ENCODE results near the gene ASB12.
A peak's percentile ranks its signal among the peaks of the same experiment; 100 is the strongest.
"Not testable (repeated sequence)": the region's sequence is repeated elsewhere in the genome, so short reads cannot be mapped to it uniquely, and the experiment has no call there.

Gene ASB12, protein sequence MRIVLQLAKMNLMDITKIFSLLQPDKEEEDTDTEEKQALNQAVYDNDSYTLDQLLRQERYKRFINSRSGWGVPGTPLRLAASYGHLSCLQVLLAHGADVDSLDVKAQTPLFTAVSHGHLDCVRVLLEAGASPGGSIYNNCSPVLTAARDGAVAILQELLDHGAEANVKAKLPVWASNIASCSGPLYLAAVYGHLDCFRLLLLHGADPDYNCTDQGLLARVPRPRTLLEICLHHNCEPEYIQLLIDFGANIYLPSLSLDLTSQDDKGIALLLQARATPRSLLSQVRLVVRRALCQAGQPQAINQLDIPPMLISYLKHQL

DNA sequence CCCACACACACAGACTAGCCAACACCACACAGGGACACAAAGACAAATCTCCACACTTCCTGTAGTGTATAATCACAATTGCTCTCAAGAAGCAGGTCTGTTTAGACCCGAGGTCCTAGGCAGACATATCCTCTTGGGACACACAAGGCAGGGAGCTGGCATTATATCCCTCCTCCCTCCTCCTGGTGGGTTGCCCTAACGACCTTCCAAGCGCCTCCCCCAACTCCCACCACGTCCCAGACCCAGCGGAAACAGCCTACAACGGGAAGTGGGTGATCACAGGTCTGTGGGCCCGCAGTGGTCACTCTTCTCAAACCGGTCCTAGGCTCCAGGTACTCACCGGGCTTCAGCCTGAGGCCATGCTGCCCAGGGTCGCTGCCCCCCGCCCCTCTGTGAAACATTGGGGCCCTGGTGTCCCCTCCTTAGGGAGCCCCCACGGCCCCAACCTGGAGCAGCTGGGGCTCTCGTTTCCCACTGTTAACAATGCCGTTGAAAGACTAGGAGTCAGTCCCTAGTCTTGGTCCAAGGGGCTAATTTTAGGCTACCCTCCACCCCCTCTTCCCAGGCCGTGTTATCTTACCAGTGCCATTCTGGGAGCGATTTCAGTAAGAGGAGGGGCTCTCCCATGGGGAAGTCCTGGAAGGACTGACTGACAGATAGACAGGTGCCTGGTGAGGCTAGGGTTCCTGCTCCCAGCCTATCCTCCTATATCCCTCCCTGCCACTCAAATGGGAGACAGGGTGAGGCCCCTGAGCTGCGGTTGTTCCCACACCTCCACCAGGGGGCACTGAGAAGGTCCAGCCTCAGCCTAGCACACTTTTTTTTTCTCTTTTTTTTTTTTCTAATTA is at the start of gene ASB12:
Gene ASB12 (minus strand): TSS at position 485 of the 848 bp plus-strand sequence. CDS start 4,957 bp downstream, outside the sequence.
- DNase-seq: no peak

DNA sequence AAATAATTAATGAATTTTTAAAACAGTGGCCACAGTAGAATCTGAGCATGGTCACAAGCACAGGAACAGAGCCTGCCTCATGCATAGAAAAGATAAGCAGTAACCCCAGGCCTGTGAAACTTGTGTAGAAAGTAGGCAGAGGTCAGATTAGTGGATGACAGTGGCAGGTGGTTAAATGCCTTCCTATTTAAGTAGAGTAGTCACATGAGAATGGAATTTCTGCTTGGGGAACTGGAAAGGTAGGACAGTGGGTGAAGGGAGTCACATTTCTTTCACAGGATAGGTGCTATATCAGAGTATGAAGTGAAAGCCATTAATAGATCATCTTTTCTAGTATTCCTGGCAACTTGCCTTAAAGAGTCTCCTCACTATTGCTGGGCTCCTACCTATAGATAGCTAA is 34.9 kb upstream of the ASB12 start:
- no peak for DNase-seq

DNA sequence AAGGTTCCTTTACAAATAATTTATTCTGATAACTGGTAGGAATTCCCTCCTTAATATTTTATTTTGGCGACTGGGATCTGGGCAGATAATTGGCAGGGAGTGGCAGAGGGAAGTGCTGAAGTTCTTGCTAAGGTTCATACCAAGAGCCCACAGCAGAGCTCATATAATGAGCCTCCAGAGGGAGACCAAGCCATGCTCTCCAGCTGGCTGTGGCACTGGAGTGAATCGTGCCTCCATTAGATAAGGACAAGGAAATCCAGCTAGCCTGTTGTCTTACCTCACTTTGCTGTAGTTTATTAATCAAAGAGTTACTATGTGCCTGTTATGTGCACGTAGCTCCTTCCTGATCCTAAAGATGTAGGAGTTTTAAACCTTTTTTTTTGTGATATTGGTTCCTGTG is 1.3 kb downstream of the ASB12 start:
- no peak for DNase-seq

DNA sequence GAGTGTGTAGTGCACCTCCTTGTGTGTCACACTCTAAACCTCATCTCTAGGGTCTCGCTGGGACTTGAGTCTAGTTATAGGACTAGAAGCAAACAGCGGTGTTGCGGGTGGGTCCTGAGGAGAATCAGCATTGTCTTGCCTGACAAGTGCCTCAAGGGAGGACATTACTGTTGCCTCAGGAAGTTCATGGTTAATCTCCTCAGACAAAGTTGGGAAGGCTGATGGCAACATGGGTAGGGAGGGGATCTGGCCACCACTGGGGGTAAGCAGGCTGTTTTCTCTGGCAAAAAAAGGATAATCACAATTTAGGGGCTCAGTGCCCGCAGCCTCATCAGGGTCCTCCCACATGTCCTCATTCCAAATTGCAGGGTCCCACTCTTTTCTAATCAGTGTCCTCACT is 12.4 kb downstream of the ASB12 start:
- no peak for DNase-seq

DNA sequence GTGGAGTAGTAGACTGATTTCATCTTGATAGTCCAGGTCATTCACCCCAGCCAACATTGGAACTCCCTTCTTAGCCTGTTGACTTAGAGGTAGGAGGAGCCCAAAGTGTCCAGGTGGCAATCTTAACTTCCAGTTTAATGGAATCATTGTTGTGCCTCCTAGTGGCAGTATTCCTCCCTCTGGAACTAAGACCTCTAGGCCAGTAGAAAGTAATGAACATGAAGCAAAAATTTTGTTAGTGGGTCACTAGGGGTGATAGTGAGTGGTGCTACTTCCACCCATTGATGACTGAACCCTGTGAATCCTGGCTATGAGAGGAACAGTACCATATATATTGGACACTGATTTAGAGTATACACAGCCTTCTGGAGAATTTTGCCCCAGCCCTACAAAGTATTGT is 16.4 kb downstream of the ASB12 start:
- not testable (repeated sequence) for DNase-seq

DNA sequence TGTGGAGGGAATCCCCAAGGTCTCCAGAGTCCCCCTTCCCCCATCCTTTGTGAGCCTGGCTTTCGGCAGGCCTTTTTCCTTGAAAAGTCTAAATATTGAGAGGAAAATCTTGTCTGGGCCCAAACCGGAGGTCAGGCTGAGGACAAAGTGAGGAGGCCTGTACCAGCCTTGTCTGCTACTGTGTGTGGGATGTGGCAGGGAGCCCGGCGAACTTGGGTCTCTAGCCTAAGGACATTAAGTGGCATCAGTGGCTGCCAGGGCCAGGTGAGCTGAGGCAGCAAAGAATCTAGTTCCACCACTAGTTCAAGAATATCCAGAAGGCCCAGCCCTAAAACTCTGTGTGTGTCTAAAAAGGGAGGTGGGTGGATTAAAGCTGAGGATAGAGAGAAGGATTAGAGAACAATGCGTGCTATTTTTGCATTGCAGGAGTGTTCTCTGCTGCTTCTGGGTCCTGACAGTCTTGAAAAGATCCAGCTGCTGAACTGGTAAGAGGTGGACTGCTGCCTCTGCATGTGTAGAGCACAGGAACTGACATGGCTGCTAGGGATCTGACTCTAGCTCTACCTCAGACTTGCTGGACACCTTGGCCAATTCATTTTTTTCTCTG is 23.7 kb downstream of the ASB12 start:
- DNase-seq: no peak

DNA sequence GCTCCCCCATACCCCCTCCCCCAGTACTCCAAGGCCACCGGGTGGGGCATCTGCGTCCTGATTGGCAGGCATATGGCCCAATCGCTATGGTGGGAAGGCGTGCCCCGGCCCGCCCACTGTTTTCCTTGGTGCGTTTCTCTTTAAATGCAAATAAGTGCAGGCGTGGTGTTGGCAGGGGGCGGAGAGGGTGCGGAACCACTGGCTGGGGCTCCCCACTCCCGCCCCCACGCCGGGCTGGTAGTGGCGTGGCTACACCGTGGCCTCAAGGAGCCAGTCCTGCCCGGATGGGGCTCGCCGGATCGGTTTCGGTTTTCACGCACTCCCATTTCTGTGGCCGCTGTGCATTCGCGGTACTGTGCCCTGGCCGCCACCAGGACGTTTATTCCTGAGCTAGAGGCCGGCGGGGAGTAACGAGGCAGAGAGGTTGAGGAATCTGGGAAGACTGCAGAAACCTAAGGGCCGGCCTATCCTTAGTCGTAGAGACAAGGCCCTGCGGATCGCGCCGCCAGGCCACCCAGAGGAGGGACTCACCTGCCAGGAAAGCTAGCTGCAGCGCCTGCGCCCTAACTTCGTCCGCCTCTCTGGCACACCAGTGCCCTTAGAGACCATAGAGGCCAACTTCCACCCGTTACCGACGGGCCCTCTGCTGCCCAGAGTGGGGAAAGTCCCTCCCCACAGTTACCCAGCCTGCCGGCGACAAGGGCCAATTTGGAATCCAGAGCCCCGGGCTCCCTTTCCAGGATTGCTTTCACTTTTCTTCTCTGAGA is 24.5 kb downstream of the ASB12 start:
- DNase-seq: peak; percentile 65

DNA sequence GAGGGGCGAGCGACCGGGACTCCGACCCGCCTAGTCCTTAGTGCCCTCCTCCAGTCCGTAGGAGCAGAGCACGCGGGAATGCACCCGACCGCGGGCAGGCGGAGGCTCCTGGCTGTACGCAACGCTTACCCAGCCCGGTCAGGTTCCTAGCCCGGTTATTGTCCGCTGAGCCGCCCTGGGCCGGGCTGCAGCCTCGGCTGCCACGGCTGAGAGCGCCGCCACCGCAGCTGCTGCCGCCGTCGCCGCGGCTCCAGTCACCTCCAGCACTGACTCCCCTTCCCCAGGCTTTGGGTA is 25.0 kb downstream of the ASB12 start, which contains the start of gene AMER1:
Gene AMER1 (minus strand): TSS at position 268 of the 294 bp plus-strand sequence. CDS start 12,422 bp downstream, outside the sequence.
- DNase-seq: no peak

DNA sequence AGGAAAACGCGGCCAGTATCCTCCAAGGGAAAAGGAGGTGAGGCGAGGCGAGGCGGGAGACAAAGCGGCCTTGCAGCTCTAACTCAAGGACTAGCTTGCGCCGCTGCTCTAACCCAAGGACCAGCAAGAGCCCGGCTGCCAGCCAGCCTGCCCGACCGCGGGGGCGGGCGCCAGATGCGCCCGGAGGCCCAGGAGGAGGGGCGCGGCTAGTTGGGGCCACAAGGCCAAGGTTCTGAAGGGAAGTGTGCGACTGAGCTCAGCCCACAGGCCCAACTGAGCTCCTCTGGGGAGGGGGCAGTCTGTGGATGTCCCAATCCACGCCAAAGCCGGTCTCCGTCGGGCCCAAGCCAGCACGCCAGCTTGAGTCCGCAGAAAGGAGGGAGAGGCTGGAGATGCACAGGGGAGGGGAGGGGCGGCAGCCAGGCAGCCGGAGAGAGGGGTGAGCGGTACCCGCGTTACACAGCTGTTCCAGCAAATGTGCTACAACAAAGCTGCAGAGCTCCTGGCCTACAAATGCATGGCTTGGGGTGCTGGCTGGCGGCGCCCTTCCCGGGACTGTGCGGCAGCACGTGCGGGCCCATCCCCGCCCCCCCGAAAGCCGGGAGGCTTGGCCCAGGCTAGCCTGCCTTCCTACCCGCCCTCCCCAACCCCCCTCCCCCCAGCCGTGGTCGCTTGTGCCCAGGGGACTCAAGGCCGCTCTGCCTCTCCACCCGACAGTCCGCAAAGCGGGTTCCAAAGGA is 25.5 kb downstream of the ASB12 start:
- no peak for DNase-seq

DNA sequence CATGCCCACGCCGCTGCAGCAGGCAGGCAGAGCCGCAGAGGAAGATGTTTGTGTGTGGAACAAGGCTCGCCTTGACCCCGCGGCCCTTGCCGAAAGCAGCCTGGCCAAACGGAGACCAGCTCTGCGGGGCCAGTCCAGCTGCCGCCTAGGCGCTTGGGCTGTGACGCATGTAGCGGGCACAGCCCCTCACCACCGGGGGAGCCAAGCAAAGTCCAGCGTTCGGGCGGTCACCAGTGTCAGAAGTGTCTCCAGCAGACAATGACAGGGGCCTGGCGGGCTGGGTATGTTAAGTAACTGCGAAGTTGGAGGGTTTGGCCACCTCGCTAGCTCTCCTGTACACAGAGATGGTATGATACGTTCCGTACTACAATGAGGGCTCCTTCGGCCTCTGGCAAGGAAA is 26.2 kb downstream of the ASB12 start:
- DNase-seq: no peak

DNA sequence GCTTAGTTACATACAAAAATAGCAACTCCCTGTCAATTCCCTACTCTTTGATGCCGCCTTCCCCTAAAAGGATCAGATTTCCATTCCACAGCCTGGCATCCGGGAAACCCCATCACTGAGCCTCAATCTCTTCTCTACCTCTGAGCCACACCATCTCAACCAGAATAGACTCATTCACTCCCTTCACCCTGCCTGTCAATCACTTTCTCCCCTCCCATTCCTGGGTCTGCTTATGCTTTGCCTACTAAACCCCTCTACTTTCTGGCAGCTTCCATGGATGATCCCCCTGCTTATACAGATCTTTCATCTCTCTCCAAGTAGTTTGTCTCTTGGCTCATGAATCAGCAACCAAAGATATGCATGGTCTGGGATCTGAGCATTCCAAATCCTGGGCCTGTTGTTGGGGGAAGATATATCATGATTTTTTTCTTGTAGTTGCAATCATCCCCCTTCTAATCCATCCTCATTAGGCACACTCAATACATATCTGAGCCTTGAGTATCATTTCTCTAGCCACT is 27.5 kb downstream of the ASB12 start:
- DNase-seq: no peak

DNA sequence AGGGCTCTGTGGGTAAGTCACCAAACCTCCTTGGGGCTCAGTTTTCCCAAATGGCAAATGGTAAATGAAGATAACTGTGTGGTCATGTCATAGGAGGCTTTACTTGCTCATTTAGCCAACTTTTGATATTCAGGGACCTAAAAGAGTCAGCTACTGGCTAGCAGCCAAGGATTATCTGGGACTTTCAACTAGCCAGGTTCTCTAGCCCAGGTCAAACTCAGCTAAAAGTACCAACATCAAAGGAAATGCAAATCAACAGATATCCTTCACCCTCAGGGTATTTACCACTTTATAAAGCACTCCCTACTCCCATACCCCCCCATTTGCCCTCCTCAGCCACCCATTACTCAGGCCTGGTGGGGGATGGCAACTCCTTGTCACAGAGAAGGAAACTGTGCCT is 32.4 kb downstream of the ASB12 start:
- DNase-seq: no peak

DNA sequence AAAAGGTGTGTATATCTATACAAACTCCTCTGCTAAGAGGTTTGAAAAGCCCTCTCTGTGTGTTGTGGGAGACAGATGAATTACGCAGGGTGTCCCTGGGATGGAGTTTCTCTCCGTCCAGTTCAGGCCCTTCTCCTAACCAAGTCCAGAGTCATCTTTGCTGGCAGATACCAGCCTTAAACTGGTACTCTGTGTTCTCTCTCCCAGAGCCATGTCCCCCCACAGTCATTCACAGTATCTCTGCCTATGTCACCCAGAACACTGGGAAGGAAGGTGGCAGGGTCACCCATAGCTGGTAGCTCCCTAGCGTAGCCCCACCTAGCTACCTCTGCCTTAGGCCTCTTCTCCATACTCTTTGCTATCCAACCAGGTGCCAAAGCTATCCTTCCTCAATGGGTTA is 33.8 kb downstream of the ASB12 start:
- no peak for DNase-seq

DNA sequence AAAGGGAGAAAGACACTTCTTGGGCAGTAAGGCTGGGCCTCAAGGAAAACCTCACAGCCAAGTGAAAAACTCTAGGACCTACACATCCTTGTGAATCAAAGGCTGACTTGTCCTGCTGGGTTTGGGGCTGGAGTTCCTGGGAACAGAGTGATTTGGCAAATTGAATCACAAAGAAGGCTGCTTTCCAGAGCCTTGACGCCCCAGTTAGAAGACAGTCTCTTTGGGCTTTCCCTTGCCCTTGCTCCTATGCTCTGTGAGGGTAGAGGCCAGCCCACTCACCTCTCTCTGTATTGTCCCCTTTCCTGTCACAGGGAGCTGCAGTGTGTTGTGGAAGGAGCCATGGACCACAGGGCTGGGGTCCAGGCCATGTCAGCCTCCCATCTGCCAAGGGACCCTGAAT is 34.5 kb downstream of the ASB12 start:
- no peak for DNase-seq

DNA sequence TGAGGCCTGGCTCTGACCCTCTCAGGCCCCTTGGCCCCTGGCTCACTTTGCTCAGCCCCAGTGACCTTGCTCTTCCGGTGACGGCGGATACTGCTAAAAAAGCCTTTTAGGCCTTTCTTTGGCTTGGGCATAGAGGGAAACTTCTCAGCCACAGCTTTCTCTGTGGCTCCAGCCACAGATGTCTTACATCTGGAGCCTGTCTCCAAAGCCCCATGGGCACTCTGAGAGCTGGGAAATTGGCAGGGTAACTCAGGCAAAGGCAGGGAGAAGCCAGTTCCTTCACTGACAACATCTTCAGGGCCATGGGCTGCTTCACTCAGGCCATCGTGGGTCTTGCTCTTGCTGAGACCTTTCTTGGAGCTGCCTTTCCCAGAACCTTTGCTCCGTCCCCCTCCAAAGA is 37.7 kb downstream of the ASB12 start:
- DNase-seq: no peak

DNA sequence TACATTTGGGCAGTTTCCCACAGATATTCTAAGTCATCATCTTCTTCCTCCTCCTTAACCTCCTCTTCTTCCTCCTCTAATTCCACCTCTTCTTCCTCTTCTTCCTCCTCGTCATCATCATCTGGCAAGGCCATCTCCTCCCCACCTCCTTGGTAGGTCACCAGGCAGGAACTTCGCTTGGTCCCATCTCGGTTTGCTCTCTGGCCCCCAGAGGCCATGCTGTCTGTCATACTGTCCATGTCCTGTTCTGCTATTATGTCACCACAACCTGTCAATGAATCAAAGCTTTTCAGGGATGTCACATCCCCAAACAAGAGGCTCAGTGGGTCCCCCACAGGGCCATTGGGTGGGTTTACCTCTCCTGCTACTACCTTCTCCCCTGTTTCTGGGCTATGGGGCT is 38.4 kb downstream of the ASB12 start:
- no peak for DNase-seq

DNA sequence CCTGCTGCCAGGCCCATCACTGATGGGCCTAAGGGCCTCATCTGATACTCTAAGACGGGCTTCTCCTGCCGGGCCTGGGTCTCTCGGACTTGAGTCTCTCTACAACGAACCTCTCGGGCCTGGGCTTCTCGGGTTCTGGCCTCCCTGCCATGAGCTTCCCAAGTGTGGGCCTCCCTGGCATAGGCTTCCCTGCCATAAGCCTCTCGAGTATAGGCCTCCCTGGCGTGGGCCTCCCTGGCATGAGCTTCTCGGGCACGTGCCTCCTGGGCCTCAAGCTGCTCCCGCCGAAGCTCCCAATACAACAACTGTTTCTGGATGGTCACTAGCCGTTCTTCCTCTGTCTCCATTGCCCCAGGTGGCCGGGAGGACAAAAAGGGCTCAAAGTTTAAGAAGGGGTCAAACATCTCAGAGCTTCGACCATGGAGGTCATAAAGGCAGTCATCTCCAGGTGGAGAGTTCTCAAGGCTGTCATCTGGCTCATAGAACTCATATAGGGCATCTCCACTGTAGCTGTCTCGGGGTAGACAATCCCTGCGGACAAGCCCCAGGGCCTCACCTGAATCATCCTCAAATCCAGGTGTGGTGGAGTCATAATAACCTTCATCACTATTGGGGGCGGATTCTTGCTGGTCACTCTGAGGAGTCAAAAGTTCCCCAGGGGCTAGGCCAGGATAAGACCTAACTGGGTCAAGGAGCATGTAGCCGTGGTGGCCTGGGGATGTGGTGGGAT is 39.0 kb downstream of the ASB12 start:
- DNase-seq: no peak

DNA sequence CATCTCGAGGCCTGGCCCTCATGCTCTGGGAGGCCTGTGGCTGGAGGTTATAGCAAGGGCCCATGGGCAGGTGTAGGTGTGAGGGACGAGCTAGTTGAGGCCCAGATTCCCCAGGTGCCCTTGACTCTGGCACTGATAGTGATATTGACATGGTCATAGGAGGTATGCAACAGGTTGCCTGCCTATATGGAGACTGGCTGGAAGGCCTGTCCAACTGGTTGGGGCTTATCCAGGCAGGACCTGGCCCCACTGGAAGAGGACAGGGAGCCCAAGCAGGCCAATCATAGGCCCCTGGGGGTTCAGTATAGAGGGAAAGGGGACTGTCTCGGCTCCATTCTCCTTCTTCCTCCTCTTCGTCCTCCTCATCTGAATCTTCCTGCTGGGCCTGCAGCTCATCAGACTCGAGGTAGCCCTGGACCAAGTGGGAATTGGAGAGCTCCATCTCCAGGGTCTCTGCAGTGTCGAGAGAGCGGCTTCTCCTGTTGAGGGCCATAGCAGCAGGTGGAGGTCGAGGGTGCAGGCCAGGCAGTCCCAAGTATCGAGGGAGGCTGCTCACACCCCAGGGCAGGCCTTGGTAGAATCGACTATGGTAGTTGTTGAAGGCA is 40.2 kb downstream of the ASB12 start:
- no peak for DNase-seq

DNA sequence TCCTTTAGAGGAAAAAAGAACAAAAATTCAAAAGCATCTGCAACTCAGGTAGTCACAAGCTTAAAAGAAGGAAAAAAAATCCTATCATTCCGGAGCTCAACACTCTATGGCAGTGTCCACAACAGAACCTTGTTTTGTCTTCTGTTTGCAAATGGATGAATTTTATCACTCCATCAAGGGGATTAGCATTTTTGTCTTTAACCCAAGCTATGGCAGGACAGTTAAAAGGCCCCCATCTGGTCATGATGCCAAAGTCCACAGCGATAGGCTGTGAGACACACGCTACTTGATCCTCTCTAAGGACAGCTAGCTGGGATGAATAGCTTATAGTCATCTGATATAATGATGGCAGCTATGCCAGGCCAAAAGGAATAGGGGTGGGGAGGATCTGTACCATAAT is 41.5 kb downstream of the ASB12 start:
- no peak for DNase-seq

DNA sequence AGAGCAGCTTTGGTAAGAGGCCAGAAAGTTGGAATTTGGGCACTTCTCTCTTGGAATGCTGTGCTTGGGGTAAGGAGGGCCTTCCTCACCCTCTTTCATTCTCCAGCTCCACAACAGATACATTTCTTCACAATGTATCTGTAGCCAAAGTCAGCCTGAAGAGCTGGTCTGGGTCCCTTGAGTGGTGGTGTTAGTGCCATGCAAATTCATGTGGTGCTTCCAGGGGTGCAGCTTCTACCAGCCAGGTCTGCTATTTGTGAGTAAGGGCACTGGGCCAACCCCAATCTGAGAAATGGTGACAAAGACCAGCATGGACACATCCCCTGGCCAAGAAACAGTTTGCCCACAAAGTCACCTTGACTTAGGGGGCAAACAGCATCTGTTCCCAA is 42.7 kb downstream of the ASB12 start:
- DNase-seq: no peak

All from cerebellar nuclear complex (tissue), 1 donor.